ENCODE results near the gene SH3YL1. TPM values are rescaled to one million over a fixed set of nuclear protein-coding genes. Genes with fewer than 3 reads are reported as not detected.

Gene SH3YL1
- total and polyA plus RNA-seq, 4 donors = 35.1 to 121 (median 54.3) TPM

GRCh38 chr2:236993-237539 is 26.8 kb downstream of the SH3YL1 start:
- DNase-seq (no peak), ATAC-seq (ENCODE audit: insufficient read depth, low FRiP score) (no peak)
- no peak overlapping the region for H3K27ac ChIP-seq (ENCODE audit: low read depth in 1 of 2, low read length in 1 of 2)
- H3K4me3 ChIP-seq = no peak overlapping the region
- 95 to 97% methylated on average over 6 of the region's 6 CpGs for whole genome bisulfite sequencing, 2 donors
- TF ChIP-seq, protein P1, sequence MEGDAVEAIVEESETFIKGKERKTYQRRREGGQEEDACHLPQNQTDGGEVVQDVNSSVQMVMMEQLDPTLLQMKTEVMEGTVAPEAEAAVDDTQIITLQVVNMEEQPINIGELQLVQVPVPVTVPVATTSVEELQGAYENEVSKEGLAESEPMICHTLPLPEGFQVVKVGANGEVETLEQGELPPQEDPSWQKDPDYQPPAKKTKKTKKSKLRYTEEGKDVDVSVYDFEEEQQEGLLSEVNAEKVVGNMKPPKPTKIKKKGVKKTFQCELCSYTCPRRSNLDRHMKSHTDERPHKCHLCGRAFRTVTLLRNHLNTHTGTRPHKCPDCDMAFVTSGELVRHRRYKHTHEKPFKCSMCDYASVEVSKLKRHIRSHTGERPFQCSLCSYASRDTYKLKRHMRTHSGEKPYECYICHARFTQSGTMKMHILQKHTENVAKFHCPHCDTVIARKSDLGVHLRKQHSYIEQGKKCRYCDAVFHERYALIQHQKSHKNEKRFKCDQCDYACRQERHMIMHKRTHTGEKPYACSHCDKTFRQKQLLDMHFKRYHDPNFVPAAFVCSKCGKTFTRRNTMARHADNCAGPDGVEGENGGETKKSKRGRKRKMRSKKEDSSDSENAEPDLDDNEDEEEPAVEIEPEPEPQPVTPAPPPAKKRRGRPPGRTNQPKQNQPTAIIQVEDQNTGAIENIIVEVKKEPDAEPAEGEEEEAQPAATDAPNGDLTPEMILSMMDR (IDR thresholded peaks at IDR 0.05; ENCODE audit: control extremely low read depth, extremely low read depth) = no peak
- H3K9me3 ChIP-seq (ENCODE audit: control insufficient read depth in 4 of 4, insufficient read depth in 3 of 4, low read length in 3 of 4) = no peaks in the 10 kb centered on the region
- H3K9ac ChIP-seq (ENCODE audit: insufficient read depth in 1 of 2, low read length in 2 of 2) = no peak overlapping the region
- peaks cover 0 to 17% (median 0%) of the 10 kb centered on the region in 5 donors for H3K4me1 ChIP-seq (ENCODE audit: control insufficient read depth in 5 of 5, insufficient read depth in 5 of 5, low read length in 5 of 5)
- H3K36me3 ChIP-seq (ENCODE audit: control insufficient read depth in 4 of 4, insufficient read depth in 4 of 4, low read length in 4 of 4) = peaks cover 0 to 12% (median 3%) of the 10 kb centered on the region in 4 donors
- H3K27me3 ChIP-seq (ENCODE audit: control insufficient read depth in 3 of 3, insufficient read depth in 3 of 3, low read length in 2 of 3) = no peaks in the 10 kb centered on the region

GRCh38 chr2:234421-234820 is 29.4 kb downstream of the SH3YL1 start:
- no peak for DNase-seq
- Histone ChIP-seq H3K36me3 (ENCODE audit: control insufficient read depth in 4 of 4, insufficient read depth in 4 of 4, low read length in 4 of 4) (peaks cover 0 to 13% (median 8%) of the 10 kb centered on the region in 4 donors), H3K4me1 (ENCODE audit: control insufficient read depth in 5 of 5, insufficient read depth in 5 of 5, low read length in 5 of 5) (peaks cover 0 to 17% (median 0%) of the 10 kb centered on the region in 5 donors), H3K27ac (ENCODE audit: low read depth in 1 of 2, low read length in 1 of 2) (no peak overlapping the region), H3K9me3 (ENCODE audit: control insufficient read depth in 4 of 4, insufficient read depth in 3 of 4, low read length in 3 of 4) (no peaks in the 10 kb centered on the region), H3K9ac (ENCODE audit: insufficient read depth in 1 of 2, low read length in 2 of 2) (no peak overlapping the region), H3K27me3 (ENCODE audit: control insufficient read depth in 3 of 3, insufficient read depth in 3 of 3, low read length in 2 of 3) (no peaks in the 10 kb centered on the region), H3K4me3 (no peak overlapping the region)
- no peak for ATAC-seq (ENCODE audit: insufficient read depth, low FRiP score)
- WGBS, 2 donors = 80 to 86% methylated on average over 4 of the region's 4 CpGs
- TF ChIP-seq, protein P1 (IDR thresholded peaks at IDR 0.05; ENCODE audit: control extremely low read depth, extremely low read depth) = no peak

DNA sequence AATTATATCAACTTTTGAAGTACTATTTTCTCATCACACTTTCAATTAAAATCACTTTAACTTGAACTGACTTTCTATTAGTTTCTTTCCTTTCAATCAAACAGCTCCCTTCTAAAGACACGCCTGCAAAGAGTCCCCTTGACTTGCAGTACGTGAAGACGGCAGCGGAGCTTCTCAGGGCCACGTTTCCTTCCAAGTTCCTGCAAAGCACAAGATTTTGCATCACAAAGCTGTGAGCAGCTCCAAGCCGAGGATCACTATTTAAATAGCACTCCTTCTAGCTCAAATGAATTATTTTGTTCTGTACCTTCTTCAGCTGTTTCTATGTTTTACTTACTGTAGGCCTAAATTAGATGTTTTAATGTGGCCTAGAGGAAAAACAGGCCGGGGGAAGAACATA is 30.8 kb downstream of the SH3YL1 start:
- 92% methylated on average over 7 of the region's 7 CpGs for WGBS, 2 donors
- no peak overlapping the region for H3K4me3 ChIP-seq
- no peaks in the 10 kb centered on the region for H3K27me3 ChIP-seq (ENCODE audit: control insufficient read depth in 3 of 3, insufficient read depth in 3 of 3, low read length in 2 of 3)
- DNase-seq (no peak), ATAC-seq (ENCODE audit: insufficient read depth, low FRiP score) (no peak)
- H3K9ac ChIP-seq (ENCODE audit: insufficient read depth in 1 of 2, low read length in 2 of 2) = no peak overlapping the region
- no peak overlapping the region for H3K27ac ChIP-seq (ENCODE audit: low read depth in 1 of 2, low read length in 1 of 2)
- H3K4me1 ChIP-seq (ENCODE audit: control insufficient read depth in 5 of 5, insufficient read depth in 5 of 5, low read length in 5 of 5) = peaks cover 0 to 9% (median 0%) of the 10 kb centered on the region in 5 donors
- TF ChIP-seq, protein P1 (IDR thresholded peaks at IDR 0.05; ENCODE audit: control extremely low read depth, extremely low read depth) = no peak
- H3K9me3 ChIP-seq (ENCODE audit: control insufficient read depth in 4 of 4, insufficient read depth in 3 of 4, low read length in 3 of 4) = no peaks in the 10 kb centered on the region
- peaks cover 0 to 17% (median 8%) of the 10 kb centered on the region in 4 donors for H3K36me3 ChIP-seq (ENCODE audit: control insufficient read depth in 4 of 4, insufficient read depth in 4 of 4, low read length in 4 of 4)

Data from lung (tissue), 12 donors.